Smooth muscle cell (in vitro differentiated cells): ENCODE data around the gene CACNA1S. TPM values are rescaled to one million over a fixed set of nuclear protein-coding genes. Genes with fewer than 3 reads are reported as not detected.

ENCODE experiments used
- DNase-seq: peaks from one replicate; lab custom pipeline; 2025; ENCODE audit not compliant: unreplicated experiment; lab: John Stamatoyannopoulos, UW
- H2AFZ ChIP-seq: fragments of 200-600 bp; sonication (generic); 2 replicates; pipeline ENCODE4 v1.6.0; 2016; ENCODE audit warnings: antibody characterized with exemption, low read depth, mild to moderate bottlenecking
- H3F3A ChIP-seq: fragments of 200-600 bp; sonication (generic); 2 replicates; pipeline ENCODE4 v1.6.0; 2017; ENCODE audit warnings: antibody characterized with exemption, low read depth
- H3K27ac ChIP-seq: fragments of 200-600 bp; sonication (generic); 2 replicates; pipeline ENCODE4 v1.5.1; 2016; ENCODE audit warnings: low read depth, mild to moderate bottlenecking
- H3K27me3 ChIP-seq: fragments of 200-600 bp; sonication (generic); 2 replicates; pipeline ENCODE4 v1.6.1; 2016; ENCODE audit warnings: low read depth, mild to moderate bottlenecking
- H3K36me3 ChIP-seq: fragments of 200-600 bp; sonication (generic); 2 replicates; pipeline ENCODE4 v1.5.1; 2016; ENCODE audit warnings: low read depth
- H3K4me1 ChIP-seq: fragments of 200-600 bp; sonication (generic); 2 replicates; pipeline ENCODE4 v1.5.1; 2016; ENCODE audit warnings: low read depth
- H3K4me2 ChIP-seq: fragments of 200-600 bp; sonication (generic); 2 replicates; pipeline ENCODE4 v1.6.0; 2016; ENCODE audit warnings: mild to moderate bottlenecking
- H3K4me3 ChIP-seq: fragments of 200-600 bp; sonication (generic); 2 replicates; pipeline ENCODE4 v1.5.1; 2016; ENCODE audit warnings: mild to moderate bottlenecking
- H3K79me2 ChIP-seq: fragments of 200-600 bp; sonication (generic); 2 replicates; pipeline ENCODE4 v1.6.0; 2016; ENCODE audit warnings: low read depth, mild to moderate bottlenecking
- H3K9ac ChIP-seq: fragments of 200-600 bp; sonication (generic); 2 replicates; pipeline ENCODE4 v1.6.0; 2016; ENCODE audit warnings: low read depth
- H3K9me3 ChIP-seq: fragments of 200-600 bp; sonication (generic); replicated peaks from 2 replicates; pipeline ENCODE4 v1.5.1; 2016; ENCODE audit warnings: low read depth
- H4K20me1 ChIP-seq: fragments of 200-600 bp; sonication (generic); 2 replicates; pipeline ENCODE4 v1.6.0; 2016; ENCODE audit warnings: low read depth
- WGBS: methylation state at CpG from one replicate; pipeline ENCODE4 v1.1.7; 2016; ENCODE audit warnings: low lambda C conversion rate; 5-methylcytosine and 5-hydroxymethylcytosine counted together
- polyA plus RNA-seq: library from polyadenylated mRNA; unstranded; fragments of >200 nt; fragmentation: Nextera tagmentation; extraction: Ambion mirVana; gene quantifications from 2 replicates; pipeline ENCODE4 v1.2.1, GENCODE V29; 2016
- total RNA-seq: library from RNA; depleted of rRNA; stranded (reverse); fragments of >200 nt; gene quantifications from 2 replicates; pipeline ENCODE4 v1.2.3, GENCODE V29; 2014
- TF ChIP-seq, protein P1 (sequence below): fragments of 200-600 bp; sonication (generic); IDR thresholded peaks from 2 replicates; pipeline ENCODE4 v1.5.1; 2017; ENCODE audit warnings: borderline replicate concordance, mild to moderate bottlenecking, antibody characterized with exemption; ENCODE audit not compliant: insufficient read depth, poor library complexity, severe bottlenecking

Gene CACNA1S
- total and polyA plus RNA-seq, 2 experiments from 2014 or later = not detected

DNA sequence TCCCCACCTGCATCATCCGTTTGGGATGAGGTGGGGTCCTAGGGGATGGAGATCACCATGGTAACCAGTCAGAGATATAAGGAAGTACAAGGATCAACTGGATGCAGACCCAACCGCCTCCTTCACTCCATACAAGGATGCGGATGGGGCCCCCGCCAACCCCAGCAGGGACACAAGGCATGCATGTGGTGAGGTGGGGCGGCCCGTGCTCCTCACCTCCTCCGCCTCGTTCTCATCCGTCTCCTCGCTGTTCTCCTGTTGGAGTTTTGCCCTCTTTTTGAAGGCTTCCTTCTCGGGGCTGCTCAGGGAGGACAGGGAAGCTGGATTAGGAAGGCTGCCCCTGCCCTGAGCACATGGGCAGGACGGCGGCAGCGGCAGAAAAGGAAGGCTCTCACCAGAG is 112.6 kb downstream of the CACNA1S start:
- Histone ChIP-seq H2AFZ (no peak overlapping the region), H3K4me2 (no peak overlapping the region), H4K20me1 (no peaks in the 10 kb centered on the region), H3K36me3 (no peaks in the 10 kb centered on the region), H3K27ac (no peak overlapping the region), H3K4me3 (no peak overlapping the region), H3K9me3 (no peaks in the 10 kb centered on the region), H3K4me1 (no peaks in the 10 kb centered on the region), H3K79me2 (no peaks in the 10 kb centered on the region), H3K27me3 (no peaks in the 10 kb centered on the region), H3K9ac (no peak overlapping the region), H3F3A (no peaks in the 10 kb centered on the region)
- DNase-seq = no peak
- 91% methylated on average over 13 of the region's 14 CpGs for WGBS
- TF ChIP-seq, protein P1, sequence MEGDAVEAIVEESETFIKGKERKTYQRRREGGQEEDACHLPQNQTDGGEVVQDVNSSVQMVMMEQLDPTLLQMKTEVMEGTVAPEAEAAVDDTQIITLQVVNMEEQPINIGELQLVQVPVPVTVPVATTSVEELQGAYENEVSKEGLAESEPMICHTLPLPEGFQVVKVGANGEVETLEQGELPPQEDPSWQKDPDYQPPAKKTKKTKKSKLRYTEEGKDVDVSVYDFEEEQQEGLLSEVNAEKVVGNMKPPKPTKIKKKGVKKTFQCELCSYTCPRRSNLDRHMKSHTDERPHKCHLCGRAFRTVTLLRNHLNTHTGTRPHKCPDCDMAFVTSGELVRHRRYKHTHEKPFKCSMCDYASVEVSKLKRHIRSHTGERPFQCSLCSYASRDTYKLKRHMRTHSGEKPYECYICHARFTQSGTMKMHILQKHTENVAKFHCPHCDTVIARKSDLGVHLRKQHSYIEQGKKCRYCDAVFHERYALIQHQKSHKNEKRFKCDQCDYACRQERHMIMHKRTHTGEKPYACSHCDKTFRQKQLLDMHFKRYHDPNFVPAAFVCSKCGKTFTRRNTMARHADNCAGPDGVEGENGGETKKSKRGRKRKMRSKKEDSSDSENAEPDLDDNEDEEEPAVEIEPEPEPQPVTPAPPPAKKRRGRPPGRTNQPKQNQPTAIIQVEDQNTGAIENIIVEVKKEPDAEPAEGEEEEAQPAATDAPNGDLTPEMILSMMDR = no peak

DNA sequence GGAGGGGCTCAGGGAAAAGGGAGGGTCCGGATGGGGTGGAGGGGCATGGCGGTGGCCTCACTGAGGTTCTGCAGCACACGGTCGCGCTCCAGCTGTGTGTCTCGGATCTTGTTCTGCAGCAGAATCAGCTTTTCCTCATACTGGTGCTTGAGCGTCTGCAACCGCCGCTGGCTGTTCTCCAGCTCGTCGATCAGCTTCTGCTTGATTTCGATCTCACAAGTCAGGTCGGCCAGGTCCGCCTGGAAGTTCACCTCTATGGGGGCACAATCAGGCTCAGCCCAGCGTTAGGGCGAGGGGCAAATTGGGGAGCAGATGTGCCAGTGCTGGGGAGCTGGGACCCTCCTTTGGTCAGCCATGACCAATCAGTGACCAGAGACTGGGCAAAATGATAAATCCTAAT is 113.9 kb downstream of the CACNA1S start:
- H3K36me3 ChIP-seq = no peaks in the 10 kb centered on the region

DNA sequence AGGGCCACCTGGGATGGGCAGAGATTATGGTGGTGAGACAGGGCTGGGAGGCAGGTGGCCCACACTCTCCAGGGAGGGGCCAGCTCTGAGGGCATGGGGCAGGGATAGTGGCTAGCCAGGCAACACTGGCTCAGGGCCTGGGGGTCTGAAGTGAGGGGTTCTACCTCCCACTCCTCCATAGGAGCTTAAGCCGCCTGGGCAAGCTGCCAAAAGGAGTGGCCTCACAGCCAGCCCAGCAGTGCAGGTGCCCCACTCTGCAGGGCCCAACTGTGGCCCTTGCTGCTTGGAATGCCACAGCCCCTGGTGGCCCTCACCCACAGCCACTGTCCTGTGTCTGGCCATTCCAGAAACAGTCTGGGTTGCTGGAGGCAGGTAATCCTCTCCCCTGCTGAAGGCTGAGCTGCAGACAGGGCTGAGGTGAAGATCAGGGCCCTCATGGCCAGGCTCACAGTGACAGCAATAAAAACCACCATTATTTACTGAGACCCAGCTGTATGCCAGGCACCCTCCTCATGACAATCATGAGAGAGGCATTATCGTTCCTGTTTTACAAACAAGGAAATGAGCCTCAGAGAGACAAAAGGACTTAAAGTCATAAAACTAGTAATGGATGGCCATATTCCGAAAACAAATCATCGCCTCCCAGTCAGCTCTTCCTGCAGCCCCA is 119.7 kb downstream of the CACNA1S start:
- H3K9me3 ChIP-seq = no peaks in the 10 kb centered on the region
- H3K36me3 ChIP-seq = no peaks in the 10 kb centered on the region
- no peak overlapping the region for H2AFZ ChIP-seq
- no peak overlapping the region for H3K9ac ChIP-seq
- H3K27ac ChIP-seq = no peak overlapping the region
- H3K79me2 ChIP-seq = no peaks in the 10 kb centered on the region
- DNase-seq = no peak
- WGBS = 87% methylated on average over 4 of the region's 4 CpGs
- TF ChIP-seq, protein P1 = no peak
- no peaks in the 10 kb centered on the region for H3F3A ChIP-seq
- no peaks in the 10 kb centered on the region for H3K4me1 ChIP-seq
- H3K27me3 ChIP-seq = no peaks in the 10 kb centered on the region
- H3K4me3 ChIP-seq = no peak overlapping the region
- no peak overlapping the region for H3K4me2 ChIP-seq
- H4K20me1 ChIP-seq = no peaks in the 10 kb centered on the region

More for the DNA sequence above, 113.9 kb downstream of the CACNA1S start:
- no peak overlapping the region for H2AFZ ChIP-seq
- no peaks in the 10 kb centered on the region for H3K79me2 ChIP-seq
- H3K9ac ChIP-seq = no peak overlapping the region
- no peak for DNase-seq
- no peaks in the 10 kb centered on the region for H4K20me1 ChIP-seq
- H3K27ac ChIP-seq = no peak overlapping the region
- H3K9me3 ChIP-seq = no peaks in the 10 kb centered on the region
- H3K4me2 ChIP-seq = no peak overlapping the region
- H3K4me1 ChIP-seq = no peaks in the 10 kb centered on the region
- TF ChIP-seq, protein P1 = no peak
- H3K4me3 ChIP-seq = no peak overlapping the region
- 94% methylated on average over 16 of the region's 16 CpGs for WGBS
- H3F3A ChIP-seq = no peaks in the 10 kb centered on the region
- no peaks in the 10 kb centered on the region for H3K27me3 ChIP-seq

DNA sequence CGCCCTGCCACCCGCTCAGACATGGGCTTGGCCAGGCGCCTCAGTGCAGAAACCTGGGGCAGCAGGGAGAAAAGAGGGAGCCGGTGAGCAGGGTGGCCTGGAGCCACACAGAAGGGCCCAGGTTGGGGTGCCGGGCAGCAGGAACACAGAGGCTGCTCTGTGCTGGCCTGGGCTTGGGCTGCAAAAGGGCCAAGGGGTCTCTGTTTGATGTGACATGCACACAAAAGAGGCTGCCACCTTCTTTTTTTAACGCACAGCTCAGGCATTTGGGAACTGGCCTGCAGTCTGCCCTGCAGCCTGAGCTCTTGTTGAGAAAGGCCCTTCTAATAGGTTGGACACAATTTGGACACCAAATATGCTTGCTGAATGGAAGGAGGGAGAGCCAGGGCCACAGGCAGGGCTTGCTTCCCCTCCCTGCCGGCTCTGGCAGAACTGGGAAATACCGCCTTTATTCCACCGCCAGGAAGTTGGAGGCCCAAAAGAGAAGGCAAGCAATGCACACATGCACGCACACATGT is 121.1 kb downstream of the CACNA1S start:
- no peak overlapping the region for H3K4me2 ChIP-seq
- TF ChIP-seq, protein P1 = no peak
- no peaks in the 10 kb centered on the region for H4K20me1 ChIP-seq
- H3K9me3 ChIP-seq = no peaks in the 10 kb centered on the region
- H3K9ac ChIP-seq = no peak overlapping the region
- 93% methylated on average over 10 of the region's 10 CpGs for WGBS
- H3K27me3 ChIP-seq = no peaks in the 10 kb centered on the region
- H3F3A ChIP-seq = no peaks in the 10 kb centered on the region
- H3K79me2 ChIP-seq = no peaks in the 10 kb centered on the region
- no peak for DNase-seq
- no peak overlapping the region for H3K4me3 ChIP-seq
- H2AFZ ChIP-seq = no peak overlapping the region
- no peaks in the 10 kb centered on the region for H3K36me3 ChIP-seq
- H3K27ac ChIP-seq = no peak overlapping the region
- no peaks in the 10 kb centered on the region for H3K4me1 ChIP-seq
